ENCODE measurements around the gene ZNF792. TPM values are rescaled to one million over a fixed set of nuclear protein-coding genes. Genes with fewer than 3 reads are reported as not detected.
"Not testable (repeated sequence)": the region's sequence is repeated elsewhere in the genome, so short reads cannot be mapped to it uniquely, and the experiment has no call there.

Gene ZNF792
- total and polyA plus RNA-seq, 2 donors (not counting 1 experiment from before 2014, with no cell fraction given): 3.8 to 11.2 TPM

DNA sequence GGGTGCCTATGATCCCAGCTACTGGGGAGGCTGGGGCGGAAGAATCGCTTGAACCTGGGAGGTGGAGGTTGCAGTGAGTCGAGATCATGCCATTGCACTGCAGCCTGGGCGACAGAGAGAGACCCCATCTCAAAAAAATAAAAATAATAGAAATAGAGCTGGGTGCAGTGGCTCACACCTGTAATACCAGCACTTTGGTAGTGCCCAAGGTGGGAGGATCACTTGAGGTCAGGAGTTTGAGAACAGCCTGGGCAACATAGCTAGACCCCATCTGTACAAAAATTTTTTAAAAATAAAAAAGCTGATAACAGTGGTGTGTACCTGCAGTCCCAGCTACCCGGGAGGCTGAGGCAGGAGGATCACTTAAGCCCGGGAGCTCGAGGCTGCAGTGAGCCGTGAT is 43.4 kb upstream of the ZNF792 start:
- POLR2A ChIA-PET; intact Hi-C loops (cut with micrococcal nuclease); H2AFZ ChIP-seq (ENCODE audit: insufficient read depth, low read depth, low read length, poor library complexity, severe bottlenecking); H3K27ac ChIP-seq (ENCODE audit: low read length in 2 of 2); H3K27me3 Mint-ChIP-seq; H3K27me3 ChIP-seq (replicated peaks in 1 of 4; ENCODE audit: control extremely low read depth in 1 of 4, control insufficient read depth in 3 of 4, insufficient read depth in 4 of 4, low read length in 3 of 4); H3K4me3 ChIP-seq (ENCODE audit: control extremely low read depth in 1 of 5, extremely low read depth in 1 of 5, insufficient read depth in 1 of 5, low read depth in 2 of 5, low read length in 4 of 5); H3K4me3 Mint-ChIP-seq; H3K9ac ChIP-seq (ENCODE audit: low read length); ATAC-seq (ENCODE audit: low read depth); H3K27ac Mint-ChIP-seq; H3K4me2 ChIP-seq (replicated peaks; ENCODE audit: low read depth, low read length, poor library complexity, severe bottlenecking); H3K9me3 ChIP-seq (ENCODE audit: control extremely low read depth in 1 of 3, control insufficient read depth in 2 of 3, insufficient read depth in 1 of 3, low read length in 2 of 3); DNase-seq; H3K9me3 Mint-ChIP-seq (ENCODE audit: insufficient read depth): not testable (repeated sequence)
- CTCF ChIA-PET: interaction anchor here (0.5 to 3.4 kb wide), 3 partner anchors 35 to 688 kb away, joined by 3 to 16 read pairs (median 3); no protein-coding TSS in a partner anchor
- Histone ChIP-seq H3K36me3 (replicated peaks in 1 of 2; ENCODE audit: control extremely low read depth in 1 of 2, control insufficient read depth in 1 of 2, extremely low read depth in 1 of 2, insufficient read depth in 2 of 2, low read length in 1 of 2) (peaks cover 0 to 49% of the 10 kb centered on the region in 2 experiments), H3K4me1 (ENCODE audit: control insufficient read depth in 2 of 2, insufficient read depth in 2 of 2, low read length in 2 of 2) (peaks cover 14 to 18% of the 10 kb centered on the region in 2 donors), H4K20me1 (ENCODE audit: control insufficient read depth, insufficient read depth, low read length, poor library complexity, severe bottlenecking) (peaks cover 39% of the 10 kb centered on the region), H3K79me2 (ENCODE audit: control insufficient read depth, insufficient read depth, low read length) (peaks cover 34% of the 10 kb centered on the region)
- 100% methylated on average over 2 of the region's 8 CpGs for WGBS (ENCODE audit: insufficient coverage)
- H3K4me1 Mint-ChIP-seq: peaks cover 23% of the 10 kb centered on the region

DNA sequence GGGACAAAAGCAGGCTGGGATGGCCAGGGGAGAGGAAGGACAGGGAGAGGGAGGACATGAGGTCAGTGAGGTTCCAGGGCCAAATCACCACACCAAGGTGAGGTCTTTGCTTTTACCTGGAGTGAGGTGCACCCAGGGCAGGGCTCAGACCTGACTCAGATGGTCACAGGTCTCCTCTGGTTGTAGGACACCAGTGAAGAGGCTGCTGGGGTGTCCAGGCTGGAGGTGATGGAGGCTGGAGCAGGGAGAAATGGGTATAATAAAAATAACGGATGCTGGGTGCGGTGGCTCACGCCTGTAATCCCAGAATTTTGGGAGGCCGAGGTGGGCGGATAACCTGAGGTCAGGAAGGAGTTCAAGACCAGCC is 43.0 kb upstream of the ZNF792 start:
- H3K9ac ChIP-seq (ENCODE audit: low read length): no peak overlapping the region
- Mint-ChIP-seq H3K4me3 (no peak overlapping the region), H3K9me3 (ENCODE audit: insufficient read depth) (no peaks in the 10 kb centered on the region), H3K27me3 (no peaks in the 10 kb centered on the region), H3K27ac (no peak overlapping the region), H3K4me1 (peaks cover 24% of the 10 kb centered on the region)
- peaks cover 39% of the 10 kb centered on the region for H4K20me1 ChIP-seq (ENCODE audit: control insufficient read depth, insufficient read depth, low read length, poor library complexity, severe bottlenecking)
- peaks cover 39% of the 10 kb centered on the region for H3K79me2 ChIP-seq (ENCODE audit: control insufficient read depth, insufficient read depth, low read length)
- no peak overlapping the region for H3K4me2 ChIP-seq (replicated peaks; ENCODE audit: low read depth, low read length, poor library complexity, severe bottlenecking)
- peaks cover 18 to 21% of the 10 kb centered on the region in 2 donors for H3K4me1 ChIP-seq (ENCODE audit: control insufficient read depth in 2 of 2, insufficient read depth in 2 of 2, low read length in 2 of 2)
- ATAC-seq (ENCODE audit: low read depth): no peak
- intact Hi-C loops (cut with micrococcal nuclease): no loop called here
- TF ChIP-seq EZH2 (IDR thresholded peaks at IDR 0.05; ENCODE audit: borderline replicate concordance, insufficient read depth, low read depth, low read length, poor library complexity, severe bottlenecking): no peak
- TF ChIP-seq, protein P1, sequence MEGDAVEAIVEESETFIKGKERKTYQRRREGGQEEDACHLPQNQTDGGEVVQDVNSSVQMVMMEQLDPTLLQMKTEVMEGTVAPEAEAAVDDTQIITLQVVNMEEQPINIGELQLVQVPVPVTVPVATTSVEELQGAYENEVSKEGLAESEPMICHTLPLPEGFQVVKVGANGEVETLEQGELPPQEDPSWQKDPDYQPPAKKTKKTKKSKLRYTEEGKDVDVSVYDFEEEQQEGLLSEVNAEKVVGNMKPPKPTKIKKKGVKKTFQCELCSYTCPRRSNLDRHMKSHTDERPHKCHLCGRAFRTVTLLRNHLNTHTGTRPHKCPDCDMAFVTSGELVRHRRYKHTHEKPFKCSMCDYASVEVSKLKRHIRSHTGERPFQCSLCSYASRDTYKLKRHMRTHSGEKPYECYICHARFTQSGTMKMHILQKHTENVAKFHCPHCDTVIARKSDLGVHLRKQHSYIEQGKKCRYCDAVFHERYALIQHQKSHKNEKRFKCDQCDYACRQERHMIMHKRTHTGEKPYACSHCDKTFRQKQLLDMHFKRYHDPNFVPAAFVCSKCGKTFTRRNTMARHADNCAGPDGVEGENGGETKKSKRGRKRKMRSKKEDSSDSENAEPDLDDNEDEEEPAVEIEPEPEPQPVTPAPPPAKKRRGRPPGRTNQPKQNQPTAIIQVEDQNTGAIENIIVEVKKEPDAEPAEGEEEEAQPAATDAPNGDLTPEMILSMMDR (IDR thresholded peaks at IDR 0.05): no peak
- H3K27ac ChIP-seq (ENCODE audit: low read length in 2 of 2): no peak overlapping the region
- H3K9me3 ChIP-seq (ENCODE audit: control extremely low read depth in 1 of 3, control insufficient read depth in 2 of 3, insufficient read depth in 1 of 3, low read length in 2 of 3): no peaks in the 10 kb centered on the region
- peaks cover under 1 to 45% of the 10 kb centered on the region in 2 experiments for H3K36me3 ChIP-seq (replicated peaks in 1 of 2; ENCODE audit: control extremely low read depth in 1 of 2, control insufficient read depth in 1 of 2, extremely low read depth in 1 of 2, insufficient read depth in 2 of 2, low read length in 1 of 2)
- no peak for DNase-seq
- no peaks in the 10 kb centered on the region for H3K27me3 ChIP-seq (replicated peaks in 1 of 4; ENCODE audit: control extremely low read depth in 1 of 4, control insufficient read depth in 3 of 4, insufficient read depth in 4 of 4, low read length in 3 of 4)
- H3K4me3 ChIP-seq (ENCODE audit: control extremely low read depth in 1 of 5, extremely low read depth in 1 of 5, insufficient read depth in 1 of 5, low read depth in 2 of 5, low read length in 4 of 5): no peak overlapping the region
- WGBS (ENCODE audit: insufficient coverage): 100% methylated on average over 5 of the region's 5 CpGs
- ChIA-PET CTCF (interaction anchor here (1.0 to 3.4 kb wide), 3 partner anchors 8 to 39 kb away, joined by 3 to 16 read pairs (median 4); no protein-coding TSS in a partner anchor), POLR2A (no interaction called here)
- no peak overlapping the region for H2AFZ ChIP-seq (ENCODE audit: insufficient read depth, low read depth, low read length, poor library complexity, severe bottlenecking)

Data from B cell (primary cell).